Prostate gland (tissue), 2 donors: ENCODE data around the gene PHF20. TPM values are rescaled to one million over a fixed set of nuclear protein-coding genes. Genes with fewer than 3 reads are reported as not detected.

ENCODE experiments used
- DNase-seq: peaks from one replicate; pipeline ENCODE4 v3.0.0-alpha.2; 2019; ENCODE audit warnings: low spot score
- H3K27ac ChIP-seq, 2 donors: fragments of 200-600 bp; sonication (generic); 2 replicates each; pipeline ENCODE4 v1.5.1; 2017 to 2019
- H3K27me3 ChIP-seq: fragments of 200-600 bp; sonication (generic); replicated peaks from 2 replicates; pipeline ENCODE4 v1.5.1; 2019; ENCODE audit not compliant: insufficient read depth
- H3K36me3 ChIP-seq, 2 donors: fragments of 200-600 bp; sonication (generic); 1 replicate in 1 of 2; 2 replicates in 1 of 2; pipeline versions ENCODE4 v1.5.1 to v1.8.1; 2017 to 2019
- H3K4me1 ChIP-seq: fragments of 200-600 bp; sonication (generic); replicated peaks from 2 replicates; pipeline ENCODE4 v1.5.1; 2019
- H3K4me3 ChIP-seq, 2 donors: fragments of 200-600 bp; sonication (generic); 2 replicates each; pipeline ENCODE4 v1.5.1; 2017 to 2019
- H3K9me3 ChIP-seq: fragments of 200-600 bp; sonication (generic); 2 replicates; pipeline ENCODE4 v1.5.1; 2017
- CTCF ChIP-seq, 4 experiments: fragments of 200-600 bp in 2 of 4; fragments of 450-650 bp in 2 of 4; sonication (generic) in 2 of 4; IDR thresholded peaks; 1 replicate in 3 of 4; 2 replicates in 1 of 4; pipeline ENCODE4 v1.5.1; 2016 to 2019; ENCODE audit warnings: antibody characterized with exemption in 4 of 4, mild to moderate bottlenecking in 2 of 4, moderate library complexity in 2 of 4
- POLR2A ChIP-seq: fragments of 450-650 bp; IDR thresholded peaks from one replicate; pipeline ENCODE4 v1.6.1; 2016; ENCODE audit warnings: antibody characterized with exemption, mild to moderate bottlenecking
- POLR2AphosphoS5 ChIP-seq: sonication (generic); formaldehyde crosslinking; IDR thresholded peaks from one replicate; pipeline ENCODE4 v1.6.1; 2017; ENCODE audit warnings: antibody characterized with exemption
- WGBS: methylation state at CpG from one replicate; pipeline ENCODE4 v1.1.5; 2018; 5-methylcytosine and 5-hydroxymethylcytosine counted together
- intact Hi-C: fragments of 100-400 bp; cut with DNase I; formaldehyde crosslinking; loops from one replicate; pipeline ENCODE4 v1.14.2; 2022
- total RNA-seq, 2 donors: library from RNA; depleted of rRNA; stranded (reverse); fragments of >200 nt; gene quantifications; one replicate each; pipeline ENCODE4 v1.1.0, GENCODE V29; 2016

Gene PHF20
- total RNA-seq, 2 donors from 2014 or later, result 34.7 to 61.1 TPM

GRCh38 chr20:35883336-35883777 lies 111.5 kb downstream of the PHF20 start:
- H3K4me3 ChIP-seq, result no peak overlapping the region
- H3K4me1 ChIP-seq, result no peaks in the 10 kb centered on the region
- 84% methylated on average over 6 of the region's 6 CpGs for WGBS
- no peaks in the 10 kb centered on the region for H3K9me3 ChIP-seq
- no peaks in the 10 kb centered on the region for H3K27me3 ChIP-seq
- no peak for TF ChIP-seq CTCF (IDR thresholded peaks at IDR 0.05)
- no peak for TF ChIP-seq POLR2A
- TF ChIP-seq POLR2AphosphoS5, result no peak
- peak overlapping the region in 1 of 2 donors; percentile 31 for H3K27ac ChIP-seq
- H3K36me3 ChIP-seq, result no peaks in the 10 kb centered on the region
- intact Hi-C loops, result loop anchor here (5.0 to 10.0 kb wide), 3 partner anchors 141 to 419 kb away; partner anchors contain the start of genes RBM39 and SPAG4
- no peak for DNase-seq

GRCh38 chr20:35883778-35884540 lies 112.1 kb downstream of the PHF20 start:
- 36% methylated on average over 10 of the region's 10 CpGs for WGBS
- Histone ChIP-seq H3K27me3 (no peaks in the 10 kb centered on the region), H3K9me3 (no peaks in the 10 kb centered on the region), H3K4me1 (no peaks in the 10 kb centered on the region), H3K27ac (peak overlapping the region; percentile 31 to 40), H3K36me3 (no peaks in the 10 kb centered on the region), H3K4me3 (no peak overlapping the region)
- TF ChIP-seq POLR2A, result no peak
- peak; percentile 17 to 75 (median 68) for TF ChIP-seq CTCF (IDR thresholded peaks at IDR 0.05)
- peak; percentile 51 for TF ChIP-seq POLR2AphosphoS5
- DNase-seq, result peak; percentile 54
- intact Hi-C loops, result loop anchor here (5.0 to 10.0 kb wide), 3 partner anchors 142 to 419 kb away; partner anchors contain the start of genes RBM39 and SPAG4

DNA sequence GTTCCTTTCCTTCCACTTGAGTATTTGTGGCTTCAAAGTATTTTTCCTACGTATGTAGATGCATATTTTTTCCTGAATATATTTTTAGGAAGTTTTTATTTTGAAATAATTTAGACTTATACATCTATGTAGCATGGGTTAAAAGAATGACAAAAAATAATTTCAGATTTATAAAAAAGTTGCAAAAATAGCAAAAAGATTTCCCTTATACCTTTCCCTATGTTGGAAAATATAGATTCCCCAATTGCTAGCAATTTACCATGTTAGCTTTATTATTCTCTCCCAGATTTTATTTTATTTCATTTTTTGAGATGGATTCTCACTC lies 112.7 kb downstream of the PHF20 start:
- no peaks in the 10 kb centered on the region for H3K9me3 ChIP-seq
- H3K27ac ChIP-seq, result peak overlapping the region; percentile 31 to 40
- no peak overlapping the region for H3K4me3 ChIP-seq
- WGBS, result 37% methylated on average over 1 of the region's 1 CpG
- H3K27me3 ChIP-seq, result no peaks in the 10 kb centered on the region
- no peak for DNase-seq
- H3K36me3 ChIP-seq, result no peaks in the 10 kb centered on the region
- TF ChIP-seq CTCF (IDR thresholded peaks at IDR 0.05) (peak in 1 of 4 experiments; percentile 0), POLR2A (no peak), POLR2AphosphoS5 (no peak)
- intact Hi-C loops, result loop anchor here (5.0 to 10.0 kb wide), 3 partner anchors 142 to 420 kb away; partner anchors contain the start of genes RBM39 and SPAG4
- H3K4me1 ChIP-seq, result no peaks in the 10 kb centered on the region

DNA sequence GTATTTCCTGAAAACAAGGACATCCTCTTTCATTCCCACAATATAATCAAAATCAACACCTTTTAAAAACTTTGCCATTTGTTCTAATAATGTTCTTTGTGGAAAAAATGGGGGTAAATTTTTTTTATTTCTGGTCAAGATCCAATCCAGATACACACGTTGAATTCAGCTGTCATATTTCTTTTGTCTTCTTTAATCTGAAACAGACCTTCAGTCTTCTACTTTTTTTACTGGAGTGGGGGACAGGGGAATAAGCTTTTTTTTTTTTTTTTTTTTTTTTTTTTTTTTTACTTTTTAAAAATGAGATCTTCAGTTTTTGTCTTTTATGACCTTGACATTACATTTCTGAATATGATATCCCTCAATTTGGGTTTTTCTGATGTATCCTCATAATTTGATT lies 113.4 kb downstream of the PHF20 start:
- DNase-seq, result no peak
- H3K4me3 ChIP-seq, result no peak overlapping the region
- no peak for TF ChIP-seq POLR2AphosphoS5
- no peak for TF ChIP-seq CTCF (IDR thresholded peaks at IDR 0.05)
- TF ChIP-seq POLR2A, result no peak
- no peak overlapping the region for H3K27ac ChIP-seq
- no peaks in the 10 kb centered on the region for H3K27me3 ChIP-seq
- no peaks in the 10 kb centered on the region for H3K9me3 ChIP-seq
- 36% methylated on average over 1 of the region's 1 CpG for WGBS
- intact Hi-C loops, result loop anchor here (5.0 to 10.0 kb wide), 2 partner anchors 283 to 420 kb away; no protein-coding TSS in a partner anchor
- no peaks in the 10 kb centered on the region for H3K36me3 ChIP-seq
- no peaks in the 10 kb centered on the region for H3K4me1 ChIP-seq

DNA sequence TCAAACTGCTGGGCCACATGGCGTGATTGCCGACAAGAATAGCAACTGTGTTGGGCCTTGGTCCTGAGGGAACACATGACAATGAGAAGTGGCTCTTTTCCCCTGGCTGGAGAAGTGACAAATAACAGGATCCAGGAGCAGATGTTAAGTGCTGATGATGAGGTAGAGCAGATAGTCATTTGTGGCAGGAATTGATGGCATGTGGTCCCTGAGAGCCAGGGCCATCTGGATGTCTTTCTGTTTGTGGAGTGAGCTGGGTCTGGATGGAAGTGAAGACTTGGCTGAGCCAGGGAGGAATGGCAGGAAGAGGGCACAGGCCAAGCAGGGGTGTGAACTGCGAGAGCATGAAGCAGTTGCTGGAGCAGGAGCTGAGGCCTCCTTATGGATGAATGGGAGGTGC lies 114.7 kb downstream of the PHF20 start:
- WGBS, result 95% methylated on average over 3 of the region's 3 CpGs
- no peaks in the 10 kb centered on the region for H3K4me1 ChIP-seq
- H3K9me3 ChIP-seq, result no peaks in the 10 kb centered on the region
- no peaks in the 10 kb centered on the region for H3K36me3 ChIP-seq
- intact Hi-C loops, result loop anchor here (5.0 to 10.0 kb wide), 2 partner anchors 284 to 422 kb away; no protein-coding TSS in a partner anchor
- no peak overlapping the region for H3K27ac ChIP-seq
- H3K4me3 ChIP-seq, result no peak overlapping the region
- no peak for TF ChIP-seq POLR2AphosphoS5
- no peak for TF ChIP-seq POLR2A
- TF ChIP-seq CTCF (IDR thresholded peaks at IDR 0.05), result no peak
- no peaks in the 10 kb centered on the region for H3K27me3 ChIP-seq
- DNase-seq, result no peak
